NCI-H1694 (cell line): Measurements from ENCODE around the gene GET4.
A peak's percentile ranks its signal among the peaks of the same experiment; 100 is the strongest.
"Not testable (repeated sequence)": the region's sequence is repeated elsewhere in the genome, so short reads cannot be mapped to it uniquely, and the experiment has no call there.

Source experiments
- DNase-seq: peaks from one replicate; lab custom pipeline; 2025; lab: John Stamatoyannopoulos, UW

Gene GET4

GRCh38 chr7:871900-872537, 4.3 kb upstream of the GET4 start:
- no peak for DNase-seq

- DNase-seq = not testable (repeated sequence)
These were observed 3.7 kb upstream of the GET4 start for GRCh38 chr7:872685-873084.

- DNase-seq = peak; percentile 67
These were observed 2.9 kb upstream of the GET4 start for GRCh38 chr7:873367-874002.

- no peak for DNase-seq
These were observed 2.2 kb upstream of the GET4 start for GRCh38 chr7:874031-874749.

- DNase-seq = no peak
These were observed 1.3 kb upstream of the GET4 start for GRCh38 chr7:875051-875450.

GRCh38 chr7:875476-876076, 778 bp upstream of the GET4 start:
- DNase-seq = no peak

GRCh38 chr7:876972-877311, 588 bp downstream of the GET4 start:
- DNase-seq = no peak

GRCh38 chr7:877312-878232, 1.2 kb downstream of the GET4 start:
- no peak for DNase-seq

- no peak for DNase-seq
These were observed 2.7 kb downstream of the GET4 start for GRCh38 chr7:879093-879492.

- no peak for DNase-seq
These were observed 3.4 kb downstream of the GET4 start for GRCh38 chr7:879706-880105.

- DNase-seq = peak; percentile 6
These were observed 4.1 kb downstream of the GET4 start for GRCh38 chr7:880450-880849.

- no peak for DNase-seq
These were observed 5.3 kb downstream of the GET4 start for GRCh38 chr7:881441-882234.

GRCh38 chr7:882336-883035, 6.1 kb downstream of the GET4 start:
- no peak for DNase-seq

GRCh38 chr7:883055-884021, 7.0 kb downstream of the GET4 start:
- no peak for DNase-seq

GRCh38 chr7:884191-885003, 8.0 kb downstream of the GET4 start:
- no peak for DNase-seq

- DNase-seq = no peak
These were observed 9.0 kb downstream of the GET4 start for GRCh38 chr7:885261-885892.

GRCh38 chr7:885893-886625, 9.7 kb downstream of the GET4 start:
- no peak for DNase-seq
